Measurements from ENCODE around the gene PPP2R3B. TPM values are rescaled to one million over a fixed set of nuclear protein-coding genes. Genes with fewer than 3 reads are reported as not detected.

Gene PPP2R3B
- total RNA-seq, 4 donors from 2014 or later = 4.5 to 12.0 (median 5.7) TPM

DNA sequence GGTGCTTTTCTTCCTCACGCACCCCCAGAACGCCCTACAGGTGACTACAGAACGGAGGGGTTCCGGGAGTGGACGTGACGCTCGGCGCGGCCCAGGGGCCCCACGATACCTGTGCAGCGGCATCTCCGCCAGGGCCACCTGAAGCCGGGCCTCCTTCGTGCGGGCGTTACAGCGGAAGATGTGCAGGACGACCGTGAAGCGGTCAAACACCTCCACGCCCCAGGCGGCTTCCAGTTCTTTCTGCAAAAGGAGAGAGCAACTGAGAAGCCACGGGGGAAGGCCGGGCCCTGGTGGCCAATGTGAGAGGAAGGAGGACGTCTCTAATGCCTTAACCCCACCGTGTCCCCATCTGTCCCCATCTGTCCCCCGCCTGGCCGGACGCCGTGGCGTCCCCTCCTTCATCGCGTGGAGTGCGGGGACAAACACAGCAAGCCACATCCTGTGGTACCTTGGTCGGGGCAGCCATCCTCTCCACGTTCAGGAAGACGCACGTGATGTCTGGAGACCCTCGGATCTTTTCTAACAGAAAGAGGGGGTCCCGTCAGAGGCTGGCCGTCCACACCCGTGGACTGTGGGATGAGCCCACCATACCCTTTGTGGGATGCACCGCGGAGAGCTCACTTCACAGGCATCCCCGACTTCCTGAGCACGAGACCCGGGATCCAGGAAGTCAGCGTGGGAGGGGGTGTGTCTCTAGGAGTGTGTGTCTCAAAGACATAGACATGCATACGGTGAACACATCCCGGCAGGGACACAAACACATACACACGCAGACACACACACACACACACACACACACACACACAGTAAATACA is 71.7 kb downstream of the PPP2R3B start:
- DNase-seq (ENCODE audit: low spot score) = no peak

GRCh38 chrX:314049-314448 is 72.7 kb downstream of the PPP2R3B start:
- ATAC-seq (ENCODE audit: low FRiP score) (no peak), DNase-seq (ENCODE audit: low spot score) (no peak)

More for the DNA sequence above, 71.7 kb downstream of the PPP2R3B start:
- TF ChIP-seq, protein P1, sequence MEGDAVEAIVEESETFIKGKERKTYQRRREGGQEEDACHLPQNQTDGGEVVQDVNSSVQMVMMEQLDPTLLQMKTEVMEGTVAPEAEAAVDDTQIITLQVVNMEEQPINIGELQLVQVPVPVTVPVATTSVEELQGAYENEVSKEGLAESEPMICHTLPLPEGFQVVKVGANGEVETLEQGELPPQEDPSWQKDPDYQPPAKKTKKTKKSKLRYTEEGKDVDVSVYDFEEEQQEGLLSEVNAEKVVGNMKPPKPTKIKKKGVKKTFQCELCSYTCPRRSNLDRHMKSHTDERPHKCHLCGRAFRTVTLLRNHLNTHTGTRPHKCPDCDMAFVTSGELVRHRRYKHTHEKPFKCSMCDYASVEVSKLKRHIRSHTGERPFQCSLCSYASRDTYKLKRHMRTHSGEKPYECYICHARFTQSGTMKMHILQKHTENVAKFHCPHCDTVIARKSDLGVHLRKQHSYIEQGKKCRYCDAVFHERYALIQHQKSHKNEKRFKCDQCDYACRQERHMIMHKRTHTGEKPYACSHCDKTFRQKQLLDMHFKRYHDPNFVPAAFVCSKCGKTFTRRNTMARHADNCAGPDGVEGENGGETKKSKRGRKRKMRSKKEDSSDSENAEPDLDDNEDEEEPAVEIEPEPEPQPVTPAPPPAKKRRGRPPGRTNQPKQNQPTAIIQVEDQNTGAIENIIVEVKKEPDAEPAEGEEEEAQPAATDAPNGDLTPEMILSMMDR (IDR thresholded peaks at IDR 0.05) = no peak
- ATAC-seq (ENCODE audit: low FRiP score) = no peak

DNA sequence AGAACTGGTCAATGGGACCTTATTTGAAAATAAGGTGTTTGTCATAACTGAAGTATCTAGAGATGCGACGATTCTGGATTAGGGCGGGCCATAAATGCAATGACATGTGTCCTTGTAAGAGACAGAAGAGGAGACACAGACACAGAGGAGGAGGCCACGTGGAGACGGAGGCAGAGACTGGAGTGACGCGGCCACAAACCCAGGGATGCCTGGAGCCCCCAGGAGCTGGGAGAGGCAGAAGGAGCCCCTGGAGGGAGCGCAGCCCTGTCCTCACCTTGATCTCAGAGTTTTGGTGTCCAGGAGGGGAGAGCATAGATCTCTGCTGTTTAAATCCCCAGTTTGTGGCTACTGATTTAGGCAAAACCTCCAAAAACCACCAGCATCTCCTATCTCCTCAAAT is 73.2 kb downstream of the PPP2R3B start:
- no peak for ATAC-seq (ENCODE audit: low FRiP score)
- TF ChIP-seq, protein P1 (IDR thresholded peaks at IDR 0.05) = no peak
- no peak for DNase-seq (ENCODE audit: low spot score)

More at GRCh38 chrX:314049-314448, 72.7 kb downstream of the PPP2R3B start:
- TF ChIP-seq, protein P1 (IDR thresholded peaks at IDR 0.05) = no peak

- DNase-seq (ENCODE audit: low spot score) (no peak), ATAC-seq (ENCODE audit: low FRiP score) (no peak)
- TF ChIP-seq, protein P1 (IDR thresholded peaks at IDR 0.05) = no peak
Observed at GRCh38 chrX:312621-313331, 73.9 kb downstream of the PPP2R3B start.

DNA sequence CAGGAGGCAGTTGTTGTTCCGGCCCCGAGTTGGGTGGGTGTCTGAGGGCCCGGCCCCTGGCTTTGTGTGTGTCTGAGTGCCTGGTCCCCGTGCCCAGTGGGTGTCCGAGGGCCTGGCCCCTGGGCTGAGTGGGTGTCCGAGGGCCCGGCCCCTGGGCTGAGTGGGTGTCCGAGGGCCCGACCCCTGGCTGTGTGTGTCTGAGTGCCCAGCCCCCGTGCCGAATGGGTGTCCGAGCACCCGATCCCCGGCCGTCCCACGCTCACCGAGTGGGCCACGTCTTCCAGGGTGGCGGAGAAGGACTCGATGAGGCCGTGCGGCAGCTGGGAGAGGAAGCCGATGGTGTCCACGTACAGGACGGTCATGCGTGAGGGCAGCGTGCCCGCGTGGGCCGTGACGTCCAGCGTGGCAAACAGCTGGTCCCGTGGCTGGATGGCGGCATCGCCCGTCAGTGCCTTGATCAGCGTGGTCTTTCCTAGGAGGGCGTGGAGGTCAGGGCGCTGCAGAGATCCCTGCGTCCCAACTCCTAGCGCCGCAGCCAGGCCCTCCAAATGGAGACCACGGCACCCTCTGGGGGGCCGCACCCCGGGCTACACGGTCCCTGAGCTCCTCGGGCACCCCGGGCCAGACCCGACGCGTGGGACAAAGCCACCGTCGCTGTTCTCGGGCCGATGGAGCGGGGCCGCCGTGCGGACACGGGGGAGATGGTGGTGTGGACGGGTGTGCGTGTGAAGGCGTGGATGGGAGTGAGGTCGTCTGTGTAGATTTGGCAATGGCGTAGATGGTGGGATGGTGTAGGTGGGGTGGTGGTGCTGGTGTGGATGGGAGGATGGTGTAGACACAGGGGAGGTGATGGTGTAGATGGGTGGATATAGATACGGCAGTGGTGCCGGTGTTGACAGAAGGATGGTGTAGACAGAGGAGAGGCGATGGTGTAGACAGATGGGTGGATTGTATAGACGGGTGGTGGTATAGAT is 75.3 kb downstream of the PPP2R3B start:
- ATAC-seq (ENCODE audit: low FRiP score) = no peak
- no peak for DNase-seq (ENCODE audit: low spot score)
- TF ChIP-seq, protein P1 (IDR thresholded peaks at IDR 0.05) = no peak

DNA sequence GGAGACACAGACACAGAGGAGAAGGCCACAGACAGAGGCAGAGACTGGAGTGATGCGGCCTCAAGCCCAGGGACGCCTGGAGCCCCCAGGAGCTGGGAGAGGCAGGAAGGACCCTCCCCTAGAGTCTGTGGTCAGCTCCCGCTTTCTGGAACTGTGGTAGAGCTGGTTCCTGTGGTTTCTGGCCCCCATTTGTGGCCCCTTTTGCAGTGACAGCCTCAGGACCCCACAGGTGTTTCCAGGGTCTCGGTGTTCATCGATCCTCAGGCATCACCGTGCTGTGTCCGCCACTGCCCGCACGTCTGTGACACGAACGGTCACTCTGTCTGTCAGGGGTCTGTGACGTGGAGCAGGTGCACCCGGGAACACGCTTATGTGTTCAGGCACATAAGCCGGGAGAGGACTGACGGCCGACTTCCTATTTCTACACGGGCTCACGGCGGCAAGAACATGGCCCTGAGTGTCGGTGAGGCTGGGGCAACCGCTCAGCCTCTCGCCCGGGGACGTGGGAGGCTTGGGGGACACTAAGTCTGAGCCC is 76.0 kb downstream of the PPP2R3B start:
- DNase-seq (ENCODE audit: low spot score) (no peak), ATAC-seq (ENCODE audit: low FRiP score) (no peak)
- TF ChIP-seq, protein P1 (IDR thresholded peaks at IDR 0.05) = no peak
